SU-DHL-6 (cell line): ENCODE results near the gene MTARC1.

Experiments
- H2AFZ ChIP-seq: fragments of 200-600 bp; sonication (generic); 2 replicates; pipeline ENCODE4 v1.6.1; 2014; ENCODE audit warnings: low read depth, mild to moderate bottlenecking, moderate library complexity, mixed read lengths, antibody characterized with exemption, low read length; ENCODE audit not compliant: severe bottlenecking
- H3F3A ChIP-seq: fragments of 200-600 bp; shearing (Covaris generic); 2 replicates; pipeline ENCODE4 v1.6.0; 2016; ENCODE audit warnings: antibody characterized with exemption, mild to moderate bottlenecking; ENCODE audit not compliant: insufficient read depth
- H3K27ac ChIP-seq: fragments of 200-600 bp; sonication (generic); 2 replicates; pipeline ENCODE4 v1.5.1; 2016; ENCODE audit warnings: low read depth, mild to moderate bottlenecking, low read length, moderate library complexity, mixed read lengths
- H3K27me3 ChIP-seq: fragments of 200-600 bp; sonication (generic), shearing (Covaris generic); 2 replicates; pipeline ENCODE4 v1.6.0; 2014; ENCODE audit warnings: mild to moderate bottlenecking, low read length
- H3K36me3 ChIP-seq: fragments of 200-600 bp; sonication (generic); 2 replicates; pipeline ENCODE4 v1.6.1; 2014; ENCODE audit warnings: mild to moderate bottlenecking, low read length, mixed read lengths
- H3K4me2 ChIP-seq: fragments of 300-600, 200-600 bp; shearing (Covaris generic), sonication (generic); 2 replicates; pipeline ENCODE4 v1.6.0; 2014; ENCODE audit warnings: low read length, low read depth, mild to moderate bottlenecking; ENCODE audit not compliant: poor library complexity, severe bottlenecking
- H3K4me3 ChIP-seq: fragments of 200-600 bp; sonication (generic); 2 replicates; pipeline ENCODE4 v1.5.1; 2014; ENCODE audit warnings: antibody characterized with exemption, low read length, mild to moderate bottlenecking, mixed read lengths; ENCODE audit not compliant: insufficient read depth, poor library complexity, severe bottlenecking
- H3K79me2 ChIP-seq: fragments of 200-600 bp; sonication (generic); 2 replicates; pipeline ENCODE4 v1.6.1; 2014; ENCODE audit warnings: mild to moderate bottlenecking, low read length, moderate library complexity; ENCODE audit not compliant: insufficient read depth
- H3K9ac ChIP-seq: fragments of 200-600 bp; sonication (generic); 2 replicates; pipeline ENCODE4 v1.7.0; 2014; ENCODE audit warnings: mild to moderate bottlenecking, low read length
- H3K9me2 ChIP-seq: fragments of 200-600 bp; sonication (generic); replicated peaks from 2 replicates; pipeline ENCODE4 v1.6.1; 2014; ENCODE audit warnings: low read length; ENCODE audit not compliant: insufficient read depth
- H3K9me3 ChIP-seq: fragments of 200-600 bp; sonication (generic); 2 replicates; pipeline ENCODE4 v1.6.1; 2014; ENCODE audit warnings: low read length, mixed read lengths; ENCODE audit not compliant: insufficient read depth
- H4K20me1 ChIP-seq: fragments of 200-600 bp; sonication (generic); 2 replicates; pipeline ENCODE4 v1.6.1; 2014; ENCODE audit warnings: low read depth, mild to moderate bottlenecking, antibody characterized with exemption, low read length, moderate library complexity, mixed read lengths
- EZH2phosphoT487 ChIP-seq: fragments of 200-600 bp; sonication (generic), shearing (Covaris generic); conservative IDR thresholded peaks from 2 replicates; pipeline ENCODE4 v1.6.1; 2018; ENCODE audit warnings: mild to moderate bottlenecking, antibody characterized with exemption, low read length, moderate library complexity, mixed read lengths
- TF ChIP-seq, protein P1 (sequence below): fragments of 200-600 bp; sonication (generic); IDR thresholded peaks from one replicate; pipeline ENCODE4 v1.5.1; 2017; ENCODE audit warnings: antibody characterized with exemption, mild to moderate bottlenecking, low read length, moderate library complexity; ENCODE audit not compliant: insufficient read depth, poor library complexity, severe bottlenecking

MTARC1 gene

DNA sequence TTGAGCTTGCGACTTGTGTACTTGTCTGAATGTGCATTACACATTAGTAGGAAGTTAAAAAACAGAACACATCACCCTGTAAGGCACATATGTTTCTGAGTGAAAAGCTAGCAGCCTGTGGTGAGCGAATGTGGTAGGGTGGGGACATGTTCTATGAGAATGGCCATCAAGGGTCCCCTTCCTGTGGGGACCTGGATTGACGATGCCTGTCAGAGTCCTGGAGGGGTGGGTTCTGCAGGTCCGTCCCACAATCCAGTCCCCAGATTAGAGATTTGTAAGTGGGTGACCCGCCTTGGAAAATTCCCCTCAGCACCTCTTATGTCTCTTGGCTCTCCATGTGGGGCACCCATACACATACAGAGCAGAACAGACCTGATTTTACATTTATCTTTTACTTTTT, 40.0 kb downstream of the MTARC1 start:
- Histone ChIP-seq H3K4me2 (no peak overlapping the region), H4K20me1 (no peaks in the 10 kb centered on the region), H3K79me2 (no peaks in the 10 kb centered on the region), H3K36me3 (no peaks in the 10 kb centered on the region), H3K4me3 (no peak overlapping the region), H2AFZ (no peak overlapping the region), H3K27me3 (no peaks in the 10 kb centered on the region; the same call in 1 of the 2 replicates), H3K9ac (no peak overlapping the region), H3K9me3 (no peaks in the 10 kb centered on the region), H3K27ac (no peak overlapping the region), H3K9me2 (no peaks in the 10 kb centered on the region; the same call in 1 of the 2 replicates), H3F3A (no peaks in the 10 kb centered on the region)
- TF ChIP-seq, protein P1, sequence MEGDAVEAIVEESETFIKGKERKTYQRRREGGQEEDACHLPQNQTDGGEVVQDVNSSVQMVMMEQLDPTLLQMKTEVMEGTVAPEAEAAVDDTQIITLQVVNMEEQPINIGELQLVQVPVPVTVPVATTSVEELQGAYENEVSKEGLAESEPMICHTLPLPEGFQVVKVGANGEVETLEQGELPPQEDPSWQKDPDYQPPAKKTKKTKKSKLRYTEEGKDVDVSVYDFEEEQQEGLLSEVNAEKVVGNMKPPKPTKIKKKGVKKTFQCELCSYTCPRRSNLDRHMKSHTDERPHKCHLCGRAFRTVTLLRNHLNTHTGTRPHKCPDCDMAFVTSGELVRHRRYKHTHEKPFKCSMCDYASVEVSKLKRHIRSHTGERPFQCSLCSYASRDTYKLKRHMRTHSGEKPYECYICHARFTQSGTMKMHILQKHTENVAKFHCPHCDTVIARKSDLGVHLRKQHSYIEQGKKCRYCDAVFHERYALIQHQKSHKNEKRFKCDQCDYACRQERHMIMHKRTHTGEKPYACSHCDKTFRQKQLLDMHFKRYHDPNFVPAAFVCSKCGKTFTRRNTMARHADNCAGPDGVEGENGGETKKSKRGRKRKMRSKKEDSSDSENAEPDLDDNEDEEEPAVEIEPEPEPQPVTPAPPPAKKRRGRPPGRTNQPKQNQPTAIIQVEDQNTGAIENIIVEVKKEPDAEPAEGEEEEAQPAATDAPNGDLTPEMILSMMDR, result no peak
- no peak for TF ChIP-seq EZH2phosphoT487

DNA sequence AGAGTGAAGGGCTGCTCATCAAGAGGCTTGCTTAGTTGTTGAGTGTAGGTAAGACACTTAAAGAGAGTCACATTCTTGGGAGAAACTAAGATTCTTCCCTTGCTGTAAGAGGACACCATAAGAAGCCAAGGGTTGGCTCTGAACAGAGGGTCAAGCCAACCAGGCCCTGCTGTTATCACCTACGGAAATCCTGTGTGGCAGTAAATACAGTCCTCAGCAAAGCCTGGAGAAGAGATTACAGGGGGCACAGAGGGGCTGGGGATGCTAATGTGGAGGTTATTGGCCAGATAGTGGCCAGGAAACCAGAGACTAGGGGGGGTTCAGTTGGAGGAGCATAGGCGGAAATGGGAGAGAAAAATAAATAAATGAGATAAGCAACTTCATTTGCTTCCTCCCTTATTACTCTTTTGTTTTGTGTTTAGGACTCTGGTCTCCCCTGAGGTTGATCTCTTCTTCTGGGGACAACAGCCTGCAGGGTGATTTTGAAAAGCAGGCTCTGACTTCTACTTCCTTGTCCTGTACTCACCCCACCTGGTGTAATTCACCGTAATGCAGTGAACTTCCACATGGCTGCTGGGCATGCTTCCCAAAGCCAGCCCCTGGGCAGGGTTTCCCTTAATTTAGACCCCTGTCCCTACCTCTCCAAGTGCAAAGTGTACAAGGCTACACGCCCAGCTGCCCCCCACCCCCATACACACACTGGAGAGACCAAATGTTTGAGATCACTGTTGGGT, 40.9 kb downstream of the MTARC1 start:
- H3K79me2 ChIP-seq, result no peaks in the 10 kb centered on the region
- no peak overlapping the region for H3K4me3 ChIP-seq
- H3K27ac ChIP-seq, result no peak overlapping the region
- no peaks in the 10 kb centered on the region for H3K36me3 ChIP-seq
- no peaks in the 10 kb centered on the region; the same call in 1 of the 2 replicates for H3K27me3 ChIP-seq
- TF ChIP-seq EZH2phosphoT487, result no peak
- TF ChIP-seq, protein P1, result no peak
- H3K9me2 ChIP-seq, result no peaks in the 10 kb centered on the region
- no peak overlapping the region for H3K4me2 ChIP-seq
- H3K9me3 ChIP-seq, result no peaks in the 10 kb centered on the region
- no peak overlapping the region for H2AFZ ChIP-seq
- no peaks in the 10 kb centered on the region for H3F3A ChIP-seq
- no peaks in the 10 kb centered on the region for H4K20me1 ChIP-seq
- no peak overlapping the region for H3K9ac ChIP-seq

DNA sequence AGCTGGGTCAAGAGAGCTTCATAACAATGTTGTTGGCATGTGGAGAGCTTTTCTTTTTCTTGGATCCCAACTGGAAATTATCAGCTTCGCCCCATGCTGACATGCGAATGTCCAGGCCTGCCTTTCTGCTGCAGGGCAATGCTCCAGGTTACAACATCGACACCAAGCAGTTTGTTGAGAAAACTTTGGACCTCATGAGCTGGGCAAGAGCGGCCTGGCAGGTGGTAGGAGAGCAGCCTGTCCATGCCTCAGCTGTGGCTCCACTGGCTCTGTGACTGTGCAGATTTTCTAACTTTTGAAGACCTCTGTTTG, 41.4 kb downstream of the MTARC1 start:
- H3K79me2 ChIP-seq, result no peaks in the 10 kb centered on the region
- no peak overlapping the region for H2AFZ ChIP-seq
- H3K27me3 ChIP-seq, result no peaks in the 10 kb centered on the region; the same call in 1 of the 2 replicates
- no peaks in the 10 kb centered on the region for H3K36me3 ChIP-seq
- H3K27ac ChIP-seq, result no peak overlapping the region
- no peak overlapping the region for H3K4me2 ChIP-seq
- H3K9me2 ChIP-seq, result no peaks in the 10 kb centered on the region
- TF ChIP-seq, protein P1, result no peak
- H3K4me3 ChIP-seq, result no peak overlapping the region
- H3F3A ChIP-seq, result no peaks in the 10 kb centered on the region
- H3K9me3 ChIP-seq, result no peaks in the 10 kb centered on the region
- no peaks in the 10 kb centered on the region for H4K20me1 ChIP-seq
- no peak overlapping the region for H3K9ac ChIP-seq
